ENCODE measurements around the gene AGAP3.

AGAP3 gene

GRCh38 chr7:151120896-151121295, 34.6 kb downstream of the AGAP3 start:
- Histone ChIP-seq H3K27me3 (replicated peaks) (no peaks in the 10 kb centered on the region), H3K27ac (no peak overlapping the region), H3K36me3 (replicated peaks) (peaks cover 47% of the 10 kb centered on the region), H3K4me3 (ENCODE audit: low read depth, low read length) (no peak overlapping the region)
- TF ChIP-seq, protein P1, sequence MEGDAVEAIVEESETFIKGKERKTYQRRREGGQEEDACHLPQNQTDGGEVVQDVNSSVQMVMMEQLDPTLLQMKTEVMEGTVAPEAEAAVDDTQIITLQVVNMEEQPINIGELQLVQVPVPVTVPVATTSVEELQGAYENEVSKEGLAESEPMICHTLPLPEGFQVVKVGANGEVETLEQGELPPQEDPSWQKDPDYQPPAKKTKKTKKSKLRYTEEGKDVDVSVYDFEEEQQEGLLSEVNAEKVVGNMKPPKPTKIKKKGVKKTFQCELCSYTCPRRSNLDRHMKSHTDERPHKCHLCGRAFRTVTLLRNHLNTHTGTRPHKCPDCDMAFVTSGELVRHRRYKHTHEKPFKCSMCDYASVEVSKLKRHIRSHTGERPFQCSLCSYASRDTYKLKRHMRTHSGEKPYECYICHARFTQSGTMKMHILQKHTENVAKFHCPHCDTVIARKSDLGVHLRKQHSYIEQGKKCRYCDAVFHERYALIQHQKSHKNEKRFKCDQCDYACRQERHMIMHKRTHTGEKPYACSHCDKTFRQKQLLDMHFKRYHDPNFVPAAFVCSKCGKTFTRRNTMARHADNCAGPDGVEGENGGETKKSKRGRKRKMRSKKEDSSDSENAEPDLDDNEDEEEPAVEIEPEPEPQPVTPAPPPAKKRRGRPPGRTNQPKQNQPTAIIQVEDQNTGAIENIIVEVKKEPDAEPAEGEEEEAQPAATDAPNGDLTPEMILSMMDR (IDR thresholded peaks at IDR 0.05; ENCODE audit: low read depth, low read length, missing control alignments) = no peak
- in situ Hi-C loops (cut with HindIII; ENCODE audit: low pct_ligation_motif_present, low sequenced_read_pairs) = no loop called here
- DNase-seq = no peak

GRCh38 chr7:151121380-151122170, 35.3 kb downstream of the AGAP3 start:
- TF ChIP-seq, protein P1 (IDR thresholded peaks at IDR 0.05; ENCODE audit: low read depth, low read length, missing control alignments) = no peak
- DNase-seq = no peak
- Histone ChIP-seq H3K27me3 (replicated peaks) (no peaks in the 10 kb centered on the region), H3K27ac (no peak overlapping the region), H3K4me3 (ENCODE audit: low read depth, low read length) (no peak overlapping the region), H3K36me3 (replicated peaks) (peaks cover 47% of the 10 kb centered on the region)
- in situ Hi-C loops (cut with HindIII; ENCODE audit: low pct_ligation_motif_present, low sequenced_read_pairs) = no loop called here

- no peak for DNase-seq
- H3K27ac ChIP-seq = no peak overlapping the region
- no peaks in the 10 kb centered on the region for H3K27me3 ChIP-seq (replicated peaks)
- no peak overlapping the region for H3K4me3 ChIP-seq (ENCODE audit: low read depth, low read length)
- in situ Hi-C loops (cut with HindIII; ENCODE audit: low pct_ligation_motif_present, low sequenced_read_pairs) = no loop called here
- H3K36me3 ChIP-seq (replicated peaks) = peaks cover 47% of the 10 kb centered on the region
- TF ChIP-seq, protein P1 (IDR thresholded peaks at IDR 0.05; ENCODE audit: low read depth, low read length, missing control alignments) = peak; percentile 33
Observed at GRCh38 chr7:151122276-151122675, 36.0 kb downstream of the AGAP3 start.

DNA sequence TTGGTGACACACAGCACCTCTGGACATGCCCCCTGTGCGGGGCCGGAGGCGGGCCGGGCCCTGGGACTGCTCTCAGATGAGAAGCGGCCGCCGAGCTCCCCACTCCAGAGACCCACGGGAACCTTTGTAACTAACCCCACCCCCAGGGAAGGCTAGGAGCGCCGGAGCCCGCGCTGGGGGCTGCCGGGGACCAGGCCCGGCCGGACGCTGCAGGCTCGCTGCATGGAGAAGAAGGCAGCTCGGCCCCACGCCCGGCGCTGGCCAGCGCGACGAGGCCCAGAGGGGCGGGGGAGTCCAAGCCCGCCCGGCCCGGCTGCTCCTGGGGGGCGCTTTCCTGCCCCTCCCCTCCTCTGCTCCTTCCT, 36.5 kb downstream of the AGAP3 start:
- no peak for DNase-seq
- Histone ChIP-seq H3K27ac (no peak overlapping the region), H3K36me3 (replicated peaks) (peaks cover 46% of the 10 kb centered on the region), H3K27me3 (replicated peaks) (no peaks in the 10 kb centered on the region), H3K4me3 (ENCODE audit: low read depth, low read length) (no peak overlapping the region)
- in situ Hi-C loops (cut with HindIII; ENCODE audit: low pct_ligation_motif_present, low sequenced_read_pairs) = no loop called here
- TF ChIP-seq, protein P1 (IDR thresholded peaks at IDR 0.05; ENCODE audit: low read depth, low read length, missing control alignments) = no peak

GRCh38 chr7:151123158-151123821, 37.0 kb downstream of the AGAP3 start:
- Histone ChIP-seq H3K4me3 (ENCODE audit: low read depth, low read length) (no peak overlapping the region), H3K27ac (no peak overlapping the region), H3K27me3 (replicated peaks) (no peaks in the 10 kb centered on the region), H3K36me3 (replicated peaks) (peaks cover 44% of the 10 kb centered on the region)
- TF ChIP-seq, protein P1 (IDR thresholded peaks at IDR 0.05; ENCODE audit: low read depth, low read length, missing control alignments) = no peak
- in situ Hi-C loops (cut with HindIII; ENCODE audit: low pct_ligation_motif_present, low sequenced_read_pairs) = no loop called here
- no peak for DNase-seq

Measured in brain microvascular endothelial cell (primary cell).